Activated CD4-positive, alpha-beta T cell treated with anti-CD3 and anti-CD28 coated beads, Interleukin-2, Interleukin-6, amounts not matched to agents 100 ng/mL and 50 ng/mL, durations not matched to agents 16 hours and 8 hours (primary cell): ENCODE results near the gene SPTA1.
A peak's percentile ranks its signal among the peaks of the same experiment; 100 is the strongest.
"Not testable (repeated sequence)": the region's sequence is repeated elsewhere in the genome, so short reads cannot be mapped to it uniquely, and the experiment has no call there.

ENCODE experiments used
- DNase-seq: peaks from one replicate; pipeline ENCODE4 v3.0.0-alpha.2; 2020

SPTA1 gene

DNA sequence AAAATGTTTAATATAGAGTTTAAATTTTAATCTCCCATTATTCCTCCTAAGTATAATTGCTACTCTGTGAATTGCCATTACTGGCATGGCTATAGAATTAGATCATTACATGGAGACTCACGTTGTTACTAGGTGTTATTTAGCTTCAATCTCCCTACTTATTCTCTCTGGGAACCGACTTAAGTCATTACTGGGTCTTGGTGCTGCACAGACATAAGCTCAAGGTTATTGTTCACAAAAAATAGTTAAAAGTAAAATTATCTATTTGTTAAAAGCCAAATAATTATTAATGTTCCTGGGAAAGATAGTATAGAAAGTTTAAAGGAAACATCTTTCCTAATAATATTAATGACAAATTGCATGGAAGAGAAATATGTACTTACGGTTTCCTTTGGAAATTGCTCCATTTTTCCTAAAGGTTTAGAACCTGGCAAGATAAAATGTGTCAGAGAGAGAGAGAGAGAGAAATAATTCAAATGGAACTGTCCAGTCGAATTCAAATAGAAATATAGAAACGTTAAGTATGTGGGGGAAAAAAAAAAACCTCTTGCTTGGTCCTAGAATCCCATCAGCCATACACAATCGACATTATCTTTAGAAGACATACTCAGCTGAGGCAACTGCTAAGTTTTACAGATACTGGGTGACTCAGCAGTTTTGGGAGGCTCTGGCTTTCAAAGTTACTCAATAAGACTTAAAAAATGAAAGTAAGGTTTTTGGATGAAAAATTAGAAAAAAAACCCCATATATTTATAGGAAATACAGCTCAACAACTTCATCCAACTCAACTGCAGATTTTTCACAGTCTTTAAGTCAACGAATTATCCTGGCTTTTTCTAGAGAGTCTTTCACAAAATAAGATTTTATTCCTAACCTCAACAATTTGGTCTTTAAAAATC is at the start of gene SPTA1:
Gene SPTA1 (minus strand): TSS at position 605 of the 899 bp plus-strand sequence. CDS start 198 bp downstream, at position 407.
- peak; percentile 16 for DNase-seq

DNA sequence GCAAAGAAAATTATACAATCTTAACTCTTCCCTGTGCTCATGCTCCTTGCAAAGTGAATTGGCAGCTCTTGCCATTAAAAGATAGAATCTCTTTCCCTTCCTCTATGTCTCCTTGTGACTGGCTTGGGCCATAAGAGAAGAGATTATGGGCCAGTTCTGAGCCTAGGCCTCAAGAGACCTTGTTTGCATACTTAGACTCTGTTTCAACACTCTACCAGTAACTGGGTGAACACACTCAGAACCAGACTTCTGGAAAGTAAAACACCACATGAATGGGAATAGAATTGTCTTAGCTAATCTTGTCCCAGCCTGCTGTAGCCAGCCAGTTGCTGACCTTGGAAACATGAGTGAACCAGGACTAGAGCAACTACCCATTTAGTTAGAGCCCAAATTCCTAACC is 49.3 kb upstream of the SPTA1 start:
- DNase-seq: no peak

DNA sequence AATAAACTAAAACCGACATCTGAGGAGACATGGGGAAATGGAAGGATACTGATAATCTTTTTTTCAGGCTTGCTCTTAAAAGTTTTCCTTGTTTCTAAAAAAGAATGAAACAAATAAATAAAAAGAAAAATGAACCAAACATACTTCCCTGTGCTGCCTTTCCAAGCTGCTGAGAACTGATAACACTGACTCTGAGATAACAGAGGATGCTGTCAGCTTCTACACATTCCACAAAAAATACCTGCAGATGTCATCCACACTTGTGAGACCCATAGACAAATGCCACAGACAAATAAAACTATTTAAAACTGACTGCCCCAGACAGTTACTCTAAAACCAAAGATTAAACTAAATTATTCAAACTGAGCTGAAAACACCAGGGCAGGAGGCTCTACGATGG is 46.0 kb upstream of the SPTA1 start:
- no peak for DNase-seq

DNA sequence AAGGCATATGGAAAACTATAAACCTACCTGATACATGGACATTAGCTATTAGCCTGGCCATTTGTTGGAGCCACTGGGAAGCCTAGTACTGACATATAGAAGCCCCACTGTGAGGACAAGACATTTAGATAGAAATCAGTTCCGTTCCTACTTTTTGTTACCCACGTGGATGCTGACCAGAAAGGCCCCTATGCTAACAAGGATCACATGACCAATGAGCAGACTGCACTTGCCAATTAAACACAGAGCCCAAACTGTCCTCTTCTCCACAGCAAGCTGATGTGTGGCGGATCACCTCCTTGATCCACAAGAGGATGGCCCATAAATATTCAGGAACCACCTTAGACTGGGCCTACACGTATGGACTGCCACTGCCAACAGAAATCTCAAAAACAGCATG is 45.2 kb upstream of the SPTA1 start:
- DNase-seq: no peak

DNA sequence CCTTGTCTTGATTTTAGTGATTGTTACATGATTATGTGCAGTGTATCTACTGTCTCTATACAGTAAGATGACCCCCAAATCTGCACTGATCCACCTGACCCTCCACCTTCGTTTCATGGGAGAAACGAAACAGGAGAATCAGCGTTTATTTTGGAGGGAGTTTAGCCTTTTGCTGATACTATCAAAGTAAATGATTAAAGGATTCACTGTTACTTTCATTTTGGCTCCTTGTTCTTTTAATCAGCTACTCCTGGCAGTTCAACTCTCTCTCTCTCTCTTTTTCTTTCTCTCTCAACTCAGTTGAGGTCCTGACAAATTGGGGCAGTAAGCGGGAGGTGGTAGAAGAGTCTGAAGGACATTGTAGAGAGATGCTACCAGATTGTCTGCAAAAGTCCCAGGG is 43.9 kb upstream of the SPTA1 start:
- no peak for DNase-seq

DNA sequence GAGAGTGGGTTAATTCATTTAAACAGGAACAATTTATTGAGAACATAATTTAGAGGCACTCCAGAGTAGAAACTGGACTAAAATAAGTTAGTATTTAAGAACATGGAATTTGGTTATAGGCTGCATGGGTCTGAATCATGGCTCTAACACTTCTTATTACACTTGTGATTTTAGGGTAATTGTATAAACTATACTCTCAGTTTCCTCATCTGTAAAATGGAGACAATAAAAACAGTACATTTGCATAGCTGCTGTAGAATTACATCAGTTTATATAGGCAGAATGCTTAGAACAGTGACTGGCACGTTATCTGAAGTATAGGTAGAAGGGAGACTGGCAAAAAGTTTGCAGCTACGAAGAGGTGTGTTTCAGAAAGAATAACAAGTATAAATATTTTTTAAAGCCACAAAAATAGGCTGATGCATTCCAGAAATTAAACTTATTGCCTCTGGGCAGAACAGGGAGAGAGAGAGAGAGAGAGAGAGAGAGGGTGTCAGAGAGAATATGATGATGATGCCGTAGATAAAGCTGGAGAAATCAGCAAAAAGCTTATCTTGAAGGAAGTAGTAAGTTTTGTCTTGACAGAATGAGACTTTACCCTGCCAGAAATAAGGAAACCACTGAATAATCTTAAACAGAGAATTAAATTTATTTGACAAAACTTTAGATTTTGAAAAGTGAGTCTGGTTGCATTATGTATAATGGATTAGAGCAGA is 42.2 kb upstream of the SPTA1 start:
- DNase-seq: no peak

DNA sequence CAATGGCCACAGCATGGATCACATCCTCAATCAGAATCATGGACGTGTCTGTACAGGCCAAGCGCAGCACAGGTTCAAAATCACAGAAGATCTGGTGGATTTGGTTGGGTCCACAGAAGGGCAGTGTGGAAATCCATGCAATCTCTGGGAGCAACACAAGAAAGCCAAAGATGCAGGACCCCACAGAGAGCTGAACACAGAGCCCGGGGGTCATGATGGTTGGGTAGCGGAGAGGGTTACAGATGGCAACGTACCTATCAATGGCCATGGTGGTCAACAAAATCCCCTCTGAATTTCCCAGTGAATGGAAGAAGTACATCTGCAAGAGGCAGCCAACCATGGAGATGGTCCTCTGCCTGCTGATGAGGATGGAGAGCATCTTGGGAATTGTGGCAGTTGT is 37.9 kb upstream of the SPTA1 start:
- DNase-seq: no peak

DNA sequence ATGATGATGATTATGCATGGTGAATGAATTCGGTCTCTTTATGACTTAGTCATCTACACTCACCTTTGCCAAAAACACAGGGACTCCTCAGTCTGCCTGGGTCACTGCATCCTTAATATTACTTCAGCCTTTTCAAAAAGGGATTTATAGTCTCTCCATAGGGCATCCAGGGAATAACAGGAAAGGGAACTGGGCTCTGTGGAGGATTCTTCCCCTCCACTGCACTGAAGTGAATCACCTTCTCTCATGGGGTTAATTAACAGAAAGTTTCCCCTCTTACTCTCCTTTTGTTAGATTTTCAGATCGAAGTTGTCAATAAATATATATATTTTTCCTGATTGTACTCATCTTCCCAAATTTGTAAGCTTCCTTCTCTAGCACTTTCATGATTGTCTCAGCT is 34.1 kb upstream of the SPTA1 start, which contains the start of gene OR6K3:
Gene OR6K3 (minus strand): TSS at position 101 of the 400 bp plus-strand sequence. CDS start 2,605 bp downstream, outside the sequence.
- DNase-seq: no peak

DNA sequence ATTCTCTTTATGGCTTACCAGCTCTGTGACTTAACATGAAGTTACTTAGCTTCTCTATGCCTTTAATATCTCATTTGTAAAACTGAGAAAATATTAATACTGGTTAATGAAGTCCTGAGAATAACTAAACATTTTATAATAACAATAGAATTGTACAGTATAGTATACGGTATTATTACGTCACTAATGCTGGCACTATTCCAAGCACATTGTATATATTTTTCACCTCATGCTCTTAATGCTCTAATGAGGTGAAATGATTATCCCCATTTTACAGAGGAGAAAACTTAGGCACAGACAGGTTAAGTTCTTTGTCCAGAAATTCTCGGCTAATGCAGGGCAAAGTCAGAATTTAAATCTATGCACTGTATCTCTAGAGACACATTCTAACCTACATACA is 33.1 kb upstream of the SPTA1 start:
- no peak for DNase-seq

DNA sequence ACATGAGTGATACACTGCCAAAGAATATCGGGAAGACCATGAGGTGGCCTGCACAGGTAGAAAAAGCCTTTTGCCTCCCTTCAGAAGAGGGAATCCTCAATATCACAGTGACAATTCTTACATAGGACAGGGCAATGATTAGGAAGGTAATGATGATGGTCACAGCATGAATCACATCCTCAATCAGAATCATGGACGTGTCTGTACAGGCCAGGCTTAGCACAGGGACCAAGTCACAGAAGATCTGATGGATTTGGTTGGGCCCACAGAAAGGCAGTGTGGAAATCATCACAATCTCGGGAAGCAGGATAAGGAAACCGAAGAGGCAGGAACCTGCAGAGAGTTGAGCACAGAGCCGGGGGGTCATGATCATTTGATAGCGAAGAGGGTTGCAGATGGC is 30.8 kb upstream of the SPTA1 start:
- no peak for DNase-seq

DNA sequence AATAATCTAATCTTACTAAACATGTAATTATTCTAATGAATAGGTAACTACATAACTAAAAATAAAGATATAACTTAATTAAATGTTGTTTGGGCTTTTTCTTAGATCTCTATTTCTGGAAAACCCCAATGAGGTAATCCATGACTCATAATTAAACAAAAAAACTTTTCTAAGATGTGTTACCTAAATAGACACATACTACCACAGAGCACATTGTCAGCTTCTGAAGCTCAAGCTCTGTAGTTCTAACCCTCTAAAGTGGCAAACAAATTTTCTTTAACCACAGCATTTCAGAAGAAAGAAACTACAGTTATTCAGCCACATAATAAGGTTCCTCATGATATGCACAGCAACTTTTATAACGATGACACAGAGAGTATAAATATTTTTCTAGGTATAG is 29.8 kb upstream of the SPTA1 start:
- peak; percentile 40 for DNase-seq

DNA sequence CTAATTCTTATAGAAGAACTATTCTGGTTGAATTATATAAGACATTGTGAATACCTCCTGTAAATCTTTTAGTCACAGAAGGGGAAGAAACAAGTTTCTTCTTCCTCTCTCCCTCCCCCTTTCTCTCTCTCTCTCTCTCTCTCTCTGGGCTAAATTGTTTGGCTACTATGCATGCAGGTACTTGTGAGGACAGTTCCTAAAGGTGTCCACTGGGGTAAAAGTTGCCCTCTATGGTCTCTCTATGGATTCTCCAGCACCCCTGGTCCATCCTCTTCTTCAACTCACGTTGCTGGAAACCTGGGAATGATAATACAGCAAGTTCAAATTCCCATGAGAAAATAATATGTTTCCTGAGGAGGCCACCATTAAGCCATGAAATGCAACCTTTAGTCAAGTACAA is 28.2 kb upstream of the SPTA1 start:
- DNase-seq: no peak

DNA sequence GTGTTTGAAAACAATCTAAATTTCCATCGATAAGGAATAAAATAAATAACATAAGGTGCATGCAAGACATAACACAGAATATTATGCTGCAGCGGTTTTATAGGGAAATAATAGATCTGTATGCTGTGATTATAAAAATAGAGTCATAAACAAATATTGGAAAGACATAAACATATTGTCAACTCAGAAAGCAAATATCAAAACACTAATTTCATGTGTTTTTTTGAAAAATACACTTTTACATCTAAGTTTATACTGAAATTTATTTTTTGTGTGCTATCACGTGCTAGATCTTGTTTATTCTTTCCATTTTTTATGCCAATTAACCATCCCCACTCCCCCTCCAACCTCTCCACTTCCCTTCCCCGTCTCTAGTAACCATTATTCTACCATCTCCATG is 24.6 kb upstream of the SPTA1 start:
- DNase-seq: no peak

DNA sequence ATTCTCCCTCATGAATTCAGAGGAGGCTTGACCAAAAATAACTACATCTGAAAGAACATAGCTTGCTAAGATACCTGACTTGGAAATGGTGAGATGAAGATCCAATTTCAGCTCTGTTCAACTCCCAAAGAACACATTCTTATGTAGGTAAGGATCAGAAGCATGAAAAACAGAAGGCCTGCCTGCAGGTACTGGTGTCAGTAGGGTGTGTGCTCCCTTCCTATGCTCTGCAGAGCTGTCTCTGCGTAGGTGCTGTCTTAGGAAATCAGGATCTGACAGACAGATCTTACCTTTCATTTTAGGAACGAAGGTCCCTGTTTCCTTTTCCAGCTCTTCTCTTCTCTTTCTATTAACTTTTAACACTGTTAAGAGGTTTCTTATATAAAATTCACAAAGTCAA is 19.6 kb upstream of the SPTA1 start:
- no peak for DNase-seq

DNA sequence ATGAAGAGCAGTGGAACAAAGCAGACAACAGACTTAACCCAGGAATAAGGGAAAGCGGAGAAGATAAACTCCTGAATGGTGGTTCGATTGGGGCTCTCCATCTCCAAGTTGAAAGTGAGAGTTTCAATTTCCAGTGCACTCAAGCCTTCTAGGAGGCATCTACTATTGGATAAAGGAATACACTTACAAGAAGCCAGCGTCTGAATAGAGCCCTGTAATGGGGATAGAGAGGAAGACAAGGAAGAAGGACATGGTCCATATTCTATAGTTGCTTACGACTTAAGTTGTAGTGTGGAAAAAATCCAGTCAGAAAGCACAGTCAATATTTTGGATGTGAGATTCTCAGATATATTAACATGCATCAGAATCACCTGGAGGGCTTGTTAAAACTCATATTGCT is 14.0 kb upstream of the SPTA1 start, which contains the start of gene OR6K2:
Gene OR6K2 (minus strand): TSS at position 101 of the 400 bp plus-strand sequence. CDS start 0 bp downstream, at position 101.
- DNase-seq: no peak

DNA sequence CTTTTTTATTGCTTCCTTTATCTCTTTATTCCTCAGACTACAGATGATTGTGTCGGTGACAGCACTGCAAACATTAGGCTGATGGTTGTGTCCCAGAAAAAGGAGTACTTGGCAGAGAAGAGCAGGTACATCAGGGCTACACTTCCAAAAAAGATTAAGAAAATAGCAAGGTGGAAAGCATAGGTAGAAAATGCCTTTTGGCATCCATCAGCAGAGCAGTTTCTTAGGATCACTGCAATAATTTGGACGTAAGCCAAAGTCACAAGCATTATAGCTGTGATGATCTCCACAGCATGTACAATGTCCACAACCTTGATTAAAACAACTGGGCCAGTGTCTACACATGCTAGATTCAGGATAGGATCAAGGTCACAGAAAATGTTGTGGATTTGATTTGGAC is 8.1 kb upstream of the SPTA1 start:
- no peak for DNase-seq

DNA sequence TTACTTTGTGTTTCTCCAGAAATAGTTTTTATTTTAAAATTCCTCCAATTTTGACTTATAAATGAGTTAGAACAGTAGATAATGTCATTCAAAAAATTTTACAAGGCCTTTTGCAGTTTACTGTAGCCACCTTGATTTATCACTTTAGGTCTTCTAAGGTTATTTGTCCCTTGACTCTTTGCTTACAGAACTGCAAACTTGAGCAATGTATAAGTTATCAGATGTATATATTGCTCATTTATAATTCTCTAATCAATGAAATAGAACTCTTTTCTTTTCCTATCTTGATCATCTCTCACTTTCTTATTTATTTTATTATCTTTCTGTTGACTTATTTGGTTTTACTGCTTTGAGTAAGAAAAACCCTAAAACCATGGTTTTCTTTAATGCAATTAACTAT is 5.8 kb upstream of the SPTA1 start:
- no peak for DNase-seq

DNA sequence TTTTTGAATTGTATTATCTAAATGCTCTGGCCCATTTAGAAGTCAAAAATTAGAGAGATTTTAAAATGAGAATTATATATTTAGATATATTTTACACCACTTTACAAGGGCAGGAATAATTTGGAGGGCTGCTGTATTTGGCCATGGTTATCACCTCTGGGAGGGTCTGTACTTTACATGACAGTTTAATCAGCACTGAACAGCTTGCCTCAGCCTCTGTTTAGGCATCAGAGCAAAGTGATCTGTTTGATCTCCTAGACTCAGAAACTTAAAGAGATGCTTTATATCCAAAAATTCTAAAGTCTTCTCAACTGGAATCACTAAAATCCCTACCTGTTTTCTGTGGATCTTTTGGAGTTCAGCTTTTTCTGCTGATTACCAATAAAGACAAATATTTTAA is 5.4 kb upstream of the SPTA1 start:
- no peak for DNase-seq

DNA sequence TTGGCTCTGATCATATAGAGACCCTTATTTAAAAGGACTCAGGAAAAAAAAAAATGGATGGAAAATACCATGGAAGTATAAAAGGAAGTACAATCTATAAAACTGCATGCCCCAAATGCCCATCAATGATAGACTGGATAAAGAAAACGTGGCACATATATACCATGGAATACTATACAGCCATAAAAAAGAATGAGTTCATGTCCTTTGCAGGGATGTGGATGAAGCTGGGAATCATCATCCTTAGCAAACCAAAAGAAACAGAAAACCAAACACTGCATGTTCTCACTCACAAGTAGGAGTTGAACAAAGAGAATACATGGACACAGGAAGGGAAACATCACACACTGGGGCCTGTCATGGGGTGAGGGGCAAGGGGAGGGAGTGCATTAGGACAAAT is 4.6 kb upstream of the SPTA1 start:
- DNase-seq: not testable (repeated sequence)

DNA sequence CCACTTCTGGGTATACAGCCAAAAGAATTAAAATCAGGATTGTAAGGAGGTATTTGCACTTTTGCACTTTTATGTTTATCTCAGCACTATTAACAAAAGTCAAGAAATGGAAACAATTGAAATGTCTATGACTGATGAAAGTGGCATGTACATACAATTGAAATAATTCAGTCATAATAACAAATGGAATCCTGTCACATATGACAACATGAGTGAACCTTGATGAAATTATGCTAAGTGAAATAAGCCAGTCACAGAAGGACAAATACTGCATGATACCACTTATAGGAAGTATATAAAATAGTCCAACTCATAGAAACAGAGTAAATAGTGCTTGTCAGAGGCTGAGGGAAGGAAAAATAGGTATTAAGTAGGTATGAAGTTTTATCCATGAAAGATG is 3.4 kb upstream of the SPTA1 start:
- no peak for DNase-seq

DNA sequence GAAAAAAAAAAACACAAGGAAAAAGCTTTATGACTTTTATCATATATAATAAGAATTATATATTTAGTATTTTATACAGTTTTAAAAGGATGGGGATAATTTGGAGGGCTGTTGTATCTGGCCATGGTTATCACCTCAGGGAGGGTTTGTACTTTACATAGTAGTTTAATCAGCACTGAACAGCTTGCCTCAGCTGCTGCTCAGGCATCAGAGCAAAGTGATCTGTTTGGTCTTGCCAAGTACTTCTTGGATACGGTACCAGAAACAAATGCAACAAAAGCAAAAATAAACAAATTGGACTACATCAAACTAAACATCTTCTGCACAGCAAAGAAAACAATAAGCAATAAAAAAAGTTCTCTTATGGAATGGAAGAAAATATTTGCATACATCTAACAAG is 2.6 kb upstream of the SPTA1 start:
- no peak for DNase-seq

DNA sequence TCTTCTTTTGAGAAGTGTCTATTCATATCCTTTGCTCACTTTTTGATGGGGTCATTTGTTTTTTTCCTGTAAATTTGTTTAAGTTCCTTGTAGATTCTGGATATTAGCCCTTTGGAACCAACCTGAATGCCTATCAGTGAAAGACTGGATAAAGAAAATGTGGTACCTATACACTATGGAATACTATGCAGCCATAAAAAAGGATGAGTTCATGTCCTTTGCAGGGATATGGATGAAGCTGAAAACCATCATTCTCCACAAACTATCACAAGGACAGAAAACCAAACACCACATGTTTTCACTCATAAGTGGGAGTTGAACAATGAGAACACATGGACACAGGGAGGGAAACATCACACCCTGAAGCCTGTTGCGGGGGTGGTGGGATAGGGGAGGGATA is 1.8 kb upstream of the SPTA1 start:
- DNase-seq: not testable (repeated sequence)

DNA sequence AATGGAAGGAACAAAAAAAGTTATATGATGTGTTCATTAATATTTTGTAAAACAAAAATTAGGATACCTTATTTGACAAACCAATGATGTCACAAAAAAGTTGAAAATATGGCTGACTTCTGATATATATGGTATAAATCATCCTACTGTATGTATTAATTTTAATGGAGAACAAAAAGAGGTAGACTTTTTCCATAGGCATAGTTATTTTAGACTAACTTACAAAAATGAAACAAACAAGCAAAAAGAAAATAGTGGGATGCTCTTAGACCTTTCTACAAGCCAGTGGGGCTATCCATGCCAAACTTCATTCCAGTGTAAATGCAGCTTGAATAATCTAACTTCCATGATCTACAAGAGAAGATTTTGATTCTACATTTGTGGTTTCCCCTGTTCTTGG is 522 bp upstream of the SPTA1 start:
- DNase-seq: no peak

DNA sequence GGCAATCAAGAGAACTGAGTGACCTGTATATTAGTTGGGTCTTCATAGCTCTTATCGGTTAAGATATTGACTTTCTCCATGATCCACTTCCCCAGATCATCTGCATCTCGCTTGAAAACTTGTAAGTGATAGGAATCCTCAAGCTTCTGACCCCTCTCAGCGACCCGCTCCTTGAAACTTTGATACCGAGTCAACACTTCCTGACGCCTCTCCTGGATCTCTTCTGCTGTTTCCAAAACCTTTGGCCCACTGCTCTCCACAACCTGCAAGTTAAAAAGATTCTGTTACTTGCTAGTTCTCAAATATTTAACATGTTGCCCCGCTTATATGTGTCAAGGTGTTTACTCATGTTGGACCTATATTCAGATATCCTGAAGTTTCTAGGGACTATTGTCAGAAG is 1.4 kb downstream of the SPTA1 start:
- no peak for DNase-seq
